Keratinocyte (primary cell): ENCODE data around the gene PLEKHA8.

Experiments used
- CTCF ChIP-seq, 3 experiments: IDR thresholded peaks in 1 of 3; conservative IDR thresholded peaks in 1 of 3; optimal IDR thresholded peaks in 1 of 3; 2 replicates in 2 of 3; 3 replicates in 1 of 3; pipeline versions ENCODE3 to v1.5.1; 2011; ENCODE audit warnings: low read length in 3 of 3, mild to moderate bottlenecking in 3 of 3, moderate library complexity in 2 of 3, control low read depth in 1 of 3, inconsistent platforms in 1 of 3; ENCODE audit not compliant: insufficient read depth in 2 of 3; ENCODE audit errors: extremely low read depth in 1 of 3
- EZH2 ChIP-seq: IDR thresholded peaks from one replicate; pipeline ENCODE4 v1.6.1; 2012; ENCODE audit warnings: inconsistent platforms, mild to moderate bottlenecking, low read length, moderate library complexity

- TF ChIP-seq CTCF (optimal IDR thresholded peaks at IDR 0.05 in 1 of 3, IDR thresholded peaks at IDR 0.05 in 1 of 3, conservative IDR thresholded peaks at IDR 0.05 in 1 of 3; ENCODE audit: extremely low read depth in 1 of 3, insufficient read depth in 2 of 3, low read length in 3 of 3) (no peak), EZH2 (no peak)
Observed at GRCh38 chr7:30177965-30178364, 149.8 kb downstream of the PLEKHA8 start.
